ENCODE data around the gene TTN. TPM values are rescaled to one million over a fixed set of nuclear protein-coding genes. Genes with fewer than 3 reads are reported as not detected.

Gene TTN
- total and polyA plus RNA-seq, 3 donors from 2014 or later: 2.6 to 49.1 (median 30.8) TPM

- Histone ChIP-seq H3K4me1 (no peaks in the 10 kb centered on the region), H3K36me3 (ENCODE audit: low read depth, missing control alignments) (no peaks in the 10 kb centered on the region), H3K9me3 (no peaks in the 10 kb centered on the region), H3K27ac (no peak overlapping the region), H3K27me3 (no peaks in the 10 kb centered on the region), H3K4me3 (no peak overlapping the region)
- no peak for TF ChIP-seq CTCF (IDR thresholded peaks at IDR 0.05)
- TF ChIP-seq POLR2A (IDR thresholded peaks at IDR 0.05): no peak
- DNase-seq: no peak
- 84 to 89% methylated on average over 7 of the region's 7 CpGs for WGBS, 2 donors
- intact Hi-C loops (cut with DNase I; ENCODE audit: low total_unique reads): no loop called here
These were observed 50.9 kb downstream of the TTN start for GRCh38 chr2:178756343-178756742.

GRCh38 chr2:178747767-178748166 is 59.5 kb downstream of the TTN start:
- intact Hi-C loops (cut with DNase I; ENCODE audit: low total_unique reads): no loop called here
- H3K4me3 ChIP-seq: no peak overlapping the region
- no peaks in the 10 kb centered on the region for H3K27me3 ChIP-seq
- no peaks in the 10 kb centered on the region for H3K4me1 ChIP-seq
- H3K9me3 ChIP-seq: no peaks in the 10 kb centered on the region
- no peaks in the 10 kb centered on the region for H3K36me3 ChIP-seq (ENCODE audit: low read depth, missing control alignments)
- no peak for DNase-seq
- no peak overlapping the region for H3K27ac ChIP-seq
- no peak for TF ChIP-seq CTCF (IDR thresholded peaks at IDR 0.05)
- TF ChIP-seq POLR2A (IDR thresholded peaks at IDR 0.05): no peak

GRCh38 chr2:178734518-178734917 is 72.7 kb downstream of the TTN start:
- Histone ChIP-seq H3K4me1 (no peaks in the 10 kb centered on the region), H3K36me3 (ENCODE audit: low read depth, missing control alignments) (no peaks in the 10 kb centered on the region), H3K4me3 (no peak overlapping the region), H3K27ac (no peak overlapping the region), H3K9me3 (no peaks in the 10 kb centered on the region), H3K27me3 (no peaks in the 10 kb centered on the region)
- TF ChIP-seq CTCF (IDR thresholded peaks at IDR 0.05) (no peak), POLR2A (IDR thresholded peaks at IDR 0.05) (no peak)
- DNase-seq: no peak
- intact Hi-C loops (cut with DNase I; ENCODE audit: low total_unique reads): no loop called here
- 92 to 93% methylated on average over 4 of the region's 4 CpGs for WGBS, 2 donors

- intact Hi-C loops (cut with DNase I; ENCODE audit: low total_unique reads): no loop called here
- no peak for DNase-seq
- Histone ChIP-seq H3K9me3 (no peaks in the 10 kb centered on the region), H3K36me3 (ENCODE audit: low read depth, missing control alignments) (no peaks in the 10 kb centered on the region), H3K27ac (no peak overlapping the region), H3K4me1 (no peaks in the 10 kb centered on the region), H3K27me3 (no peaks in the 10 kb centered on the region), H3K4me3 (no peak overlapping the region)
- WGBS, 2 donors: 79 to 85% methylated on average over 2 of the region's 2 CpGs
- no peak for TF ChIP-seq CTCF (IDR thresholded peaks at IDR 0.05)
- TF ChIP-seq POLR2A (IDR thresholded peaks at IDR 0.05): no peak
These were observed 73.2 kb downstream of the TTN start for GRCh38 chr2:178733975-178734374.

- Histone ChIP-seq H3K36me3 (ENCODE audit: low read depth, missing control alignments) (no peaks in the 10 kb centered on the region), H3K4me1 (no peaks in the 10 kb centered on the region), H3K27ac (no peak overlapping the region), H3K27me3 (no peaks in the 10 kb centered on the region), H3K9me3 (no peaks in the 10 kb centered on the region), H3K4me3 (no peak overlapping the region)
- intact Hi-C loops (cut with DNase I; ENCODE audit: low total_unique reads): no loop called here
- TF ChIP-seq CTCF (IDR thresholded peaks at IDR 0.05) (no peak), POLR2A (IDR thresholded peaks at IDR 0.05) (no peak)
- 92 to 100% methylated on average over 3 of the region's 3 CpGs for WGBS, 2 donors
- DNase-seq: no peak
These were observed 74.3 kb downstream of the TTN start for GRCh38 chr2:178732913-178733312.

Measured in testis (tissue), 3 donors.